ENCODE results near the gene PHF1. TPM values are rescaled to one million over a fixed set of nuclear protein-coding genes. Genes with fewer than 3 reads are reported as not detected.

Gene PHF1
- total and polyA plus RNA-seq, 2 of the 4 experiments (the other 2 are of a cell fraction): 9.0 to 47.2 TPM

GRCh38 chr6:33434961-33435360 lies 24.1 kb downstream of the PHF1 start:
- ATAC-seq (ENCODE audit: low read depth): no peak
- Histone ChIP-seq H2BK5ac (ENCODE audit: low read depth, low read length, poor library complexity, severe bottlenecking) (no peak overlapping the region), H3K9ac (ENCODE audit: low read depth, low read length) (no peak overlapping the region), H3K18ac (ENCODE audit: low read depth, low read length) (no peak overlapping the region), H3K79me1 (ENCODE audit: low read depth in 1 of 2, low read length in 2 of 2) (peaks cover 26 to 54% of the 10 kb centered on the region in 2 experiments), H4K8ac (ENCODE audit: low read depth in 2 of 2, low read length in 2 of 2) (no peak overlapping the region), H2AK5ac (ENCODE audit: low read depth, low read length) (no peak overlapping the region), H3K36me3 (ENCODE audit: control insufficient read depth, insufficient read depth, low read length) (peaks cover 41% of the 10 kb centered on the region), H3K9me3 (ENCODE audit: control insufficient read depth, insufficient read depth, low read length) (no peaks in the 10 kb centered on the region), H3K27ac (ENCODE audit: insufficient read depth, low read length) (no peak overlapping the region), H3K4ac (ENCODE audit: low read depth, low read length) (no peak overlapping the region), H2BK120ac (ENCODE audit: low read depth, low read length) (no peak overlapping the region), H4K20me1 (ENCODE audit: insufficient read depth, low read length) (peaks cover 19% of the 10 kb centered on the region; the same call in 1 of the 2 replicates), H3K4me3 (ENCODE audit: insufficient read depth, low read depth, low read length) (no peak overlapping the region), H3K9me1 (ENCODE audit: insufficient read depth, low read length) (peaks cover 20% of the 10 kb centered on the region), H2BK20ac (ENCODE audit: low read depth, low read length) (no peak overlapping the region), H2AFZ (replicated peaks; ENCODE audit: low read length, poor library complexity) (no peak overlapping the region), H3K14ac (replicated peaks; ENCODE audit: low read depth, low read length) (no peak overlapping the region), H3K27me3 (ENCODE audit: control insufficient read depth, insufficient read depth, low read length) (no peaks in the 10 kb centered on the region), H3K4me1 (ENCODE audit: control insufficient read depth, insufficient read depth, low read length) (peaks cover 16% of the 10 kb centered on the region), H2AK9ac (replicated peaks; ENCODE audit: low read depth, low read length, poor library complexity) (no peak overlapping the region), H3K56ac (ENCODE audit: extremely low read depth, insufficient read depth, low read length) (no peak overlapping the region), H3K4me2 (ENCODE audit: low read depth, low read length) (no peak overlapping the region), H4K91ac (ENCODE audit: insufficient read depth, low read depth, low read length) (no peak overlapping the region), H4K5ac (ENCODE audit: low read depth, low read length) (no peak overlapping the region), H3K23ac (ENCODE audit: low read depth, low read length) (no peak overlapping the region), H2BK15ac (ENCODE audit: low read depth, low read length) (no peak overlapping the region)
- DNase-seq: no peak
- no CpG with 5 or more reads among the region's 4 CpGs for WGBS, 2 experiments (ENCODE audit: extremely low coverage in 2 of 2, insufficient read length in 1 of 2)
- in situ Hi-C loops (cut with MboI; ENCODE audit: low sequenced_read_pairs) (no loop called here), intact Hi-C loops (cut with micrococcal nuclease) (no loop called here), dilution Hi-C loops (cut with HindIII; ENCODE audit: low sequenced_read_pairs, unreplicated experiment) (no loop called here)
- ChIA-PET CTCF (no interaction called here), POLR2A (ENCODE audit: unreplicated experiment) (no interaction called here)
- TF ChIP-seq BHLHE40 (IDR thresholded peaks at IDR 0.05; ENCODE audit: low read depth, low read length) (no peak), CEBPB (IDR thresholded peaks at IDR 0.05; ENCODE audit: low read depth, low read length) (no peak), RAD21 (IDR thresholded peaks at IDR 0.05; ENCODE audit: low read length) (no peak), CHD1 (IDR thresholded peaks at IDR 0.05; ENCODE audit: low read depth, low read length) (no peak), FOS (IDR thresholded peaks at IDR 0.05; ENCODE audit: low read depth, low read length) (no peak), SMC3 (IDR thresholded peaks at IDR 0.05; ENCODE audit: low read depth, low read length) (no peak), USF2 (IDR thresholded peaks at IDR 0.05; ENCODE audit: low read depth, low read length) (no peak), MXI1 (IDR thresholded peaks at IDR 0.05; ENCODE audit: borderline replicate concordance, low read depth, low read length) (no peak)
- BruUV-seq (replicated peaks): no TSS peak
